OCI-LY1 (cell line): Measurements from ENCODE around the gene NCAPG2.

Experiments used
- H2AFZ ChIP-seq: fragments of 200-600 bp; sonication (generic), shearing (Covaris generic); 2 replicates; pipeline ENCODE4 v1.6.0; 2014; ENCODE audit warnings: antibody characterized with exemption, mild to moderate bottlenecking, low read length
- H3F3A ChIP-seq: fragments of 200-600 bp; sonication (generic), shearing (Covaris generic); 2 replicates; pipeline ENCODE4 v1.6.0; 2014; ENCODE audit warnings: mild to moderate bottlenecking, antibody characterized with exemption, low read length, moderate library complexity; ENCODE audit not compliant: insufficient read depth
- H3K27ac ChIP-seq: fragments of 200-600 bp; sonication (generic); 2 replicates; pipeline ENCODE4 v1.5.1; 2014; ENCODE audit warnings: low read length, mixed run types, mild to moderate bottlenecking, low read depth; ENCODE audit not compliant: poor library complexity, severe bottlenecking
- H3K27me3 ChIP-seq: fragments of 200-600 bp; sonication (generic); 2 replicates; pipeline ENCODE4 v1.6.0; 2014; ENCODE audit warnings: antibody characterized with exemption, mild to moderate bottlenecking, low read length, moderate library complexity; ENCODE audit not compliant: insufficient read depth
- H3K36me3 ChIP-seq: fragments of 200-600 bp; sonication (generic); 2 replicates; pipeline ENCODE4 v1.6.1; 2014; ENCODE audit warnings: mild to moderate bottlenecking, antibody characterized with exemption, low read length, moderate library complexity, mixed read lengths; ENCODE audit not compliant: insufficient read depth
- H3K4me1 ChIP-seq: fragments of 200-600 bp; sonication (generic); 2 replicates; pipeline ENCODE4 v1.5.1; 2014; ENCODE audit warnings: mild to moderate bottlenecking, low read length, moderate library complexity; ENCODE audit not compliant: insufficient read depth, severe bottlenecking
- H3K4me2 ChIP-seq: fragments of 200-600 bp; sonication (generic), shearing (Covaris generic); 2 replicates; pipeline ENCODE4 v1.6.1; 2014; ENCODE audit warnings: low read length
- H3K4me3 ChIP-seq: fragments of 200-600 bp; sonication (generic); 2 replicates; pipeline ENCODE4 v1.5.1; 2014; ENCODE audit warnings: low read length, low read depth, mild to moderate bottlenecking, mixed read lengths; ENCODE audit not compliant: poor library complexity, severe bottlenecking
- H3K79me2 ChIP-seq: fragments of 200-600 bp; shearing (Covaris generic); 2 replicates; pipeline ENCODE4 v1.6.1; 2016; ENCODE audit warnings: mixed run types, low read length, mixed read lengths; ENCODE audit not compliant: insufficient read depth
- H3K9ac ChIP-seq: fragments of 200-600 bp; sonication (generic), shearing (Covaris generic); 2 replicates; pipeline ENCODE4 v1.6.1; 2014; ENCODE audit warnings: mild to moderate bottlenecking, low read length, mixed read lengths
- H3K9me2 ChIP-seq: fragments of 200-600 bp; sonication (generic), shearing (Covaris generic); 2 replicates; pipeline ENCODE4 v1.6.1; 2014; ENCODE audit warnings: low read depth, mild to moderate bottlenecking, low read length, mixed read lengths
- H3K9me3 ChIP-seq: fragments of 200-600 bp; shearing (Covaris generic); 2 replicates; pipeline ENCODE4 v1.6.1; 2014; ENCODE audit warnings: low read length, mixed read lengths
- H4K20me1 ChIP-seq: fragments of 200-600 bp; sonication (generic), shearing (Covaris generic); 2 replicates; pipeline ENCODE4 v1.6.0; 2016; ENCODE audit warnings: mild to moderate bottlenecking, low read length; ENCODE audit not compliant: insufficient read depth
- EZH2 ChIP-seq: fragments of 200-600 bp; sonication (generic), shearing (Covaris generic); IDR thresholded peaks from 2 replicates; pipeline ENCODE4 v1.8.0; 2017; ENCODE audit warnings: borderline replicate concordance, mixed run types, mild to moderate bottlenecking, antibody characterized with exemption, low read length, moderate library complexity, mixed read lengths
- TF ChIP-seq, protein P1 (sequence below): fragments of 200-600 bp; sonication (generic), shearing (Covaris generic); IDR thresholded peaks from 2 replicates; pipeline ENCODE4 v1.5.1; 2017; ENCODE audit warnings: mild to moderate bottlenecking, antibody characterized with exemption, low read length, moderate library complexity, mixed read lengths

NCAPG2 gene

DNA sequence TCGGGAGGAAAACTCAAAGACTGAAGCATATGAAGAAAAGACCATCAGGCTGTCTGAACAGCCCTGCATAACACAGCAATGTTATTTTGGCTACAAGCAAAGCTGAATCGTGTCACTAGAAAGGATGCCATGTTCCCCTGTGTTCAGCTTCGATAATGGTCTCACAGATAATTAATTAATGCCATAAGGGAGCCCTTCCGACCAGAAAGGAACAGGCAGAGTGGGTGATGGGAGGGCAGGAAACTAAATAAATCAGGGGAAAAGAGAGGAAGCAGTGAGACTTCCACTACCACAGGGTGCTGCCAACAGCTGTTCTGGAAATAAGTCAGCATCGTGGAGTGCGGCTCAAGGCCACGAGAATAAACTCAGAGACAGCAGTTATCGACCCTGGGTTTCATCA lies 120.2 kb downstream of the NCAPG2 start:
- Histone ChIP-seq H3K27me3 (no peaks in the 10 kb centered on the region), H3K4me2 (no peak overlapping the region), H3K9me3 (peaks cover 11% of the 10 kb centered on the region), H2AFZ (no peak overlapping the region), H3K36me3 (no peaks in the 10 kb centered on the region; the same call in 1 of the 2 replicates), H3K27ac (no peak overlapping the region), H3K9ac (no peak overlapping the region), H3K4me3 (no peak overlapping the region), H3K79me2 (no peaks in the 10 kb centered on the region), H3K9me2 (no peaks in the 10 kb centered on the region), H3K4me1 (peaks cover 9% of the 10 kb centered on the region), H3F3A (no peaks in the 10 kb centered on the region), H4K20me1 (no peaks in the 10 kb centered on the region)
- no peak for TF ChIP-seq EZH2
- TF ChIP-seq, protein P1, sequence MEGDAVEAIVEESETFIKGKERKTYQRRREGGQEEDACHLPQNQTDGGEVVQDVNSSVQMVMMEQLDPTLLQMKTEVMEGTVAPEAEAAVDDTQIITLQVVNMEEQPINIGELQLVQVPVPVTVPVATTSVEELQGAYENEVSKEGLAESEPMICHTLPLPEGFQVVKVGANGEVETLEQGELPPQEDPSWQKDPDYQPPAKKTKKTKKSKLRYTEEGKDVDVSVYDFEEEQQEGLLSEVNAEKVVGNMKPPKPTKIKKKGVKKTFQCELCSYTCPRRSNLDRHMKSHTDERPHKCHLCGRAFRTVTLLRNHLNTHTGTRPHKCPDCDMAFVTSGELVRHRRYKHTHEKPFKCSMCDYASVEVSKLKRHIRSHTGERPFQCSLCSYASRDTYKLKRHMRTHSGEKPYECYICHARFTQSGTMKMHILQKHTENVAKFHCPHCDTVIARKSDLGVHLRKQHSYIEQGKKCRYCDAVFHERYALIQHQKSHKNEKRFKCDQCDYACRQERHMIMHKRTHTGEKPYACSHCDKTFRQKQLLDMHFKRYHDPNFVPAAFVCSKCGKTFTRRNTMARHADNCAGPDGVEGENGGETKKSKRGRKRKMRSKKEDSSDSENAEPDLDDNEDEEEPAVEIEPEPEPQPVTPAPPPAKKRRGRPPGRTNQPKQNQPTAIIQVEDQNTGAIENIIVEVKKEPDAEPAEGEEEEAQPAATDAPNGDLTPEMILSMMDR, result no peak

DNA sequence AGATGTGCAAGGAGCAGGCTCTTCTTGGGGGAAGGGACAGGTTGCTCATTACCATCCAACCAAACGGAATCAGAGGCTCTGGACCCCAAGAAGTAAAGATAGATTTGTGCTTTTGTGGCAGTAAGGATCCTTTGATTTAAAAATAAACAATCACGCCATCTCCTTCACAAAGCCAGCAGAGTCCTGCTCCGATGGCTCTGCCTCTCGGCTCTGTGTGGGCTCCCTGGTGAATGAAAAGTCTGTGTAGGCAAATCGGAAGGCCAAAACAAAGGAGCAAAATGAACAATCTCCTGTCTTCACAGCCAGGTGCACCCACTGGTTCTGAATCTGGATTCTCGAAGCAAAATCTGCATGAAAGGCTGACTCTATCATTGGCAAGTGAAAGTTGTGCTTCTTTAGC lies 120.8 kb downstream of the NCAPG2 start:
- Histone ChIP-seq H3K9ac (no peak overlapping the region), H3K27me3 (no peaks in the 10 kb centered on the region), H3K36me3 (no peaks in the 10 kb centered on the region; the same call in 1 of the 2 replicates), H3K27ac (no peak overlapping the region), H3K9me3 (peaks cover 17% of the 10 kb centered on the region), H2AFZ (no peak overlapping the region), H3K9me2 (no peaks in the 10 kb centered on the region), H3K4me1 (peaks cover 9% of the 10 kb centered on the region), H3K4me2 (no peak overlapping the region), H3K4me3 (no peak overlapping the region), H3K79me2 (no peaks in the 10 kb centered on the region), H3F3A (no peaks in the 10 kb centered on the region), H4K20me1 (no peaks in the 10 kb centered on the region)
- TF ChIP-seq, protein P1, result no peak
- no peak for TF ChIP-seq EZH2

DNA sequence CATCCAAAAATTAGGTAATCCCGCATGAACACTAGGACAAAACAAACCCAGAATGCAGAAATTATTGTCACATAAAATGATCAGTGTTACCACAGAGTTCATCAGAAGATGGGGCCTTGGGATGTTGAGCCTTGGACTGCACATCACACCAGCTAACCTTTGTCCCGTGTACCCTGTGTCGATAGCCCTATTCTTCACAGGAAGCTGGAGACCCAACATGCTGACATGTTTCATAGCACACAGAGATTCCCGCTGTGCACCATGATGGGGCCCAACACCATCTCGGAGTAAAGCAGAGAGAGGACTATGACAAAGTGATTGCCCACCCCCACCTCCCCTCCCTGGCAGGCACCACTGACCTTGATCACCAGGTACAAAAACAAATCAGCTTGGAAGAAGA lies 121.5 kb downstream of the NCAPG2 start:
- no peaks in the 10 kb centered on the region for H3K79me2 ChIP-seq
- no peak overlapping the region for H3K4me2 ChIP-seq
- H3K9ac ChIP-seq, result no peak overlapping the region
- H3K9me3 ChIP-seq, result peaks cover 17% of the 10 kb centered on the region
- H3K9me2 ChIP-seq, result no peaks in the 10 kb centered on the region
- no peaks in the 10 kb centered on the region for H3K27me3 ChIP-seq
- H2AFZ ChIP-seq, result no peak overlapping the region
- no peaks in the 10 kb centered on the region; the same call in 1 of the 2 replicates for H3K36me3 ChIP-seq
- no peak for TF ChIP-seq EZH2
- TF ChIP-seq, protein P1, result no peak
- H4K20me1 ChIP-seq, result no peaks in the 10 kb centered on the region
- H3F3A ChIP-seq, result no peaks in the 10 kb centered on the region
- no peak overlapping the region for H3K27ac ChIP-seq
- H3K4me3 ChIP-seq, result no peak overlapping the region
- peaks cover 9% of the 10 kb centered on the region for H3K4me1 ChIP-seq
